ENCODE results near the gene ATP6V0D1. TPM values are rescaled to one million over a fixed set of nuclear protein-coding genes. Genes with fewer than 3 reads are reported as not detected.

Gene ATP6V0D1
- total RNA-seq, 1 experiment from 2014 or later: 50.5 TPM

GRCh38 chr16:67421030-67421429, 59.9 kb downstream of the ATP6V0D1 start:
- intact Hi-C loops (cut with micrococcal nuclease): no loop called here
- no TSS peak for BruUV-seq (replicated peaks)
- CTCF ChIA-PET: interaction anchor here (0.5 to 2.3 kb wide), 3 partner anchors 44 to 444 kb away, joined by 3 to 5 read pairs (median 5); no protein-coding TSS in a partner anchor
- Mint-ChIP-seq H3K36me3 (ENCODE audit: insufficient read depth, unreplicated experiment) (no peaks in the 10 kb centered on the region), H3K4me3 (ENCODE audit: unreplicated experiment) (no peak overlapping the region), H3K9me3 (ENCODE audit: unreplicated experiment) (no peaks in the 10 kb centered on the region), H3K27me3 (ENCODE audit: insufficient read depth, unreplicated experiment) (peaks cover 26% of the 10 kb centered on the region), H3K4me1 (ENCODE audit: insufficient read depth, unreplicated experiment) (peaks cover 5% of the 10 kb centered on the region), H3K27ac (ENCODE audit: low read depth, unreplicated experiment) (no peak overlapping the region)
- no peak for TF ChIP-seq CTCF (IDR thresholded peaks at IDR 0.05; ENCODE audit: unreplicated experiment)
- DNase-seq (ENCODE audit: unreplicated experiment): no peak
- POLR2A ChIA-PET: interaction anchor here (0.6 to 0.7 kb wide), 2 partner anchors 22 to 96 kb away, joined by 4 read pairs; no protein-coding TSS in a partner anchor

GRCh38 chr16:67419931-67420330, 61.0 kb downstream of the ATP6V0D1 start:
- TF ChIP-seq CTCF (IDR thresholded peaks at IDR 0.05; ENCODE audit: unreplicated experiment): no peak
- Mint-ChIP-seq H3K4me3 (ENCODE audit: unreplicated experiment) (no peak overlapping the region), H3K4me1 (ENCODE audit: insufficient read depth, unreplicated experiment) (peaks cover 10% of the 10 kb centered on the region), H3K36me3 (ENCODE audit: insufficient read depth, unreplicated experiment) (no peaks in the 10 kb centered on the region), H3K27ac (ENCODE audit: low read depth, unreplicated experiment) (no peak overlapping the region), H3K9me3 (ENCODE audit: unreplicated experiment) (no peaks in the 10 kb centered on the region), H3K27me3 (ENCODE audit: insufficient read depth, unreplicated experiment) (peaks cover 20% of the 10 kb centered on the region)
- no peak for DNase-seq (ENCODE audit: unreplicated experiment)
- intact Hi-C loops (cut with micrococcal nuclease): loop anchor here (5.0 kb wide), 1 partner anchor 48 kb away; no protein-coding TSS in a partner anchor
- ChIA-PET POLR2A (no interaction called here), CTCF (interaction anchor here (0.6 to 2.3 kb wide), 2 partner anchors 154 to 159 kb away, joined by 3 to 5 read pairs; no protein-coding TSS in a partner anchor)
- no TSS peak for BruUV-seq (replicated peaks)

GRCh38 chr16:67419502-67419901, 61.5 kb downstream of the ATP6V0D1 start:
- Mint-ChIP-seq H3K9me3 (ENCODE audit: unreplicated experiment) (no peaks in the 10 kb centered on the region), H3K27ac (ENCODE audit: low read depth, unreplicated experiment) (no peak overlapping the region), H3K4me3 (ENCODE audit: unreplicated experiment) (no peak overlapping the region), H3K4me1 (ENCODE audit: insufficient read depth, unreplicated experiment) (peaks cover 12% of the 10 kb centered on the region), H3K27me3 (ENCODE audit: insufficient read depth, unreplicated experiment) (peaks cover 15% of the 10 kb centered on the region), H3K36me3 (ENCODE audit: insufficient read depth, unreplicated experiment) (no peaks in the 10 kb centered on the region)
- no peak for DNase-seq (ENCODE audit: unreplicated experiment)
- ChIA-PET CTCF (interaction anchor here (0.5 to 2.3 kb wide), 3 partner anchors 71 to 159 kb away, joined by 3 to 5 read pairs (median 3); no protein-coding TSS in a partner anchor), POLR2A (no interaction called here)
- no peak for TF ChIP-seq CTCF (IDR thresholded peaks at IDR 0.05; ENCODE audit: unreplicated experiment)
- intact Hi-C loops (cut with micrococcal nuclease): loop anchor here (5.0 kb wide), 1 partner anchor 47 kb away; no protein-coding TSS in a partner anchor
- no TSS peak for BruUV-seq (replicated peaks)

- POLR2A ChIA-PET: interaction anchor here (0.6 to 1.6 kb wide), 3 partner anchors 11 to 530 kb away, joined by 3 to 6 read pairs (median 4); no protein-coding TSS in a partner anchor
- Mint-ChIP-seq H3K9me3 (ENCODE audit: unreplicated experiment) (no peaks in the 10 kb centered on the region), H3K27ac (ENCODE audit: low read depth, unreplicated experiment) (no peak overlapping the region), H3K4me1 (ENCODE audit: insufficient read depth, unreplicated experiment) (peaks cover 16% of the 10 kb centered on the region), H3K27me3 (ENCODE audit: insufficient read depth, unreplicated experiment) (peaks cover 14% of the 10 kb centered on the region), H3K36me3 (ENCODE audit: insufficient read depth, unreplicated experiment) (no peaks in the 10 kb centered on the region), H3K4me3 (ENCODE audit: unreplicated experiment) (peak overlapping the region; percentile 81)
- intact Hi-C loops (cut with micrococcal nuclease): loop anchor here (5.0 kb wide), 1 partner anchor 45 kb away; no protein-coding TSS in a partner anchor
- DNase-seq (ENCODE audit: unreplicated experiment): no peak
- TF ChIP-seq CTCF (IDR thresholded peaks at IDR 0.05; ENCODE audit: unreplicated experiment): no peak
- CTCF ChIA-PET: interaction anchor here (0.6 to 2.7 kb wide), 17 partner anchors 8 to 383 kb away, joined by 3 to 20 read pairs (median 5); partner anchors contain the start of gene HSD11B2
- BruUV-seq (replicated peaks): no TSS peak
These were observed 63.5 kb downstream of the ATP6V0D1 start for GRCh38 chr16:67417333-67418061.
